ENCODE results near the gene PFDN4. TPM values are rescaled to one million over a fixed set of nuclear protein-coding genes. Genes with fewer than 3 reads are reported as not detected.

PFDN4 gene
- 17.8 to 79.7 TPM (median 57.2 TPM) in 5 replicates for total RNA-seq (2022; extraction: Qiagen RNA extraction; ENCODE audit: low read depth)

GRCh38 chr20:54207743-54208547 is at the start of gene PFDN4:
PFDN4 (plus strand) TSS chr20:54208087; CDS start chr20:54208101, 14 bp downstream.

GRCh38 chr20:54173653-54174456 is 34.0 kb upstream of the PFDN4 start, which contains the start of gene CYP24A1:
CYP24A1 (minus strand) TSS chr20:54173986; CDS start chr20:54173579, 407 bp downstream.

Other genes starting within 250 kb of the PFDN4 start
- 0.64 to 1.1 TPM (median 0.80 TPM) in 5 replicates for gene BCAS1, start 137.5 kb upstream of the PFDN4 start, total RNA-seq (2022; extraction: Qiagen RNA extraction; ENCODE audit: low read depth)
- gene CYP24A1, start 34.1 kb upstream of the PFDN4 start, total RNA-seq (2022; extraction: Qiagen RNA extraction; ENCODE audit: low read depth): 175 to 430 TPM (median 409 TPM) in 5 replicates